B cell (primary cell): ENCODE measurements around the gene LRRN4CL.

Experiments used
- EZH2 ChIP-seq: IDR thresholded peaks from 2 replicates; pipeline ENCODE4 v1.6.1; 2012; ENCODE audit warnings: borderline replicate concordance, low read depth, mild to moderate bottlenecking, moderate library complexity, low read length; ENCODE audit not compliant: insufficient read depth, poor library complexity, severe bottlenecking
- TF ChIP-seq, protein P1 (sequence below): fragments of 200-600 bp; IDR thresholded peaks from one replicate; pipeline ENCODE4 v1.8.0; 2022; ENCODE audit warnings: antibody characterized with exemption, mild to moderate bottlenecking

DNA sequence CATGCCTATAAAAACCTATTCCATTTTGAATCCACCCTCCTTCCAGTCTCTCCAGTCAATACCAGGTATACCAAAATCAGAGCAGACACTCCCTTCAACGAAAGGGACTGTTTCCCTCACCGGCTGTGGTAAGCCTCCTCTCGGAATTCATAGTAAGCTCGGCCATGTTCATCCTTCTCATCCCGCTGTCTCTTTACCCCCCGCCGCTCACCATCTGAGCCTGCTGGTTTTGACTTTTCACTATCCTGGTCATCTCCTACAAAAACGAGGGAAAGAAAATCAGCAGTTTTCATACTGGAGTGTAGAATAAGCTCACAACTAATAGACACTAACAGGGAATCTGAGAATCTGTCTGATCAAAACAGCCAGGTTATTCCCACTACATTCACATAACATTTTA lies 34.8 kb upstream of the LRRN4CL start:
- TF ChIP-seq, protein P1, sequence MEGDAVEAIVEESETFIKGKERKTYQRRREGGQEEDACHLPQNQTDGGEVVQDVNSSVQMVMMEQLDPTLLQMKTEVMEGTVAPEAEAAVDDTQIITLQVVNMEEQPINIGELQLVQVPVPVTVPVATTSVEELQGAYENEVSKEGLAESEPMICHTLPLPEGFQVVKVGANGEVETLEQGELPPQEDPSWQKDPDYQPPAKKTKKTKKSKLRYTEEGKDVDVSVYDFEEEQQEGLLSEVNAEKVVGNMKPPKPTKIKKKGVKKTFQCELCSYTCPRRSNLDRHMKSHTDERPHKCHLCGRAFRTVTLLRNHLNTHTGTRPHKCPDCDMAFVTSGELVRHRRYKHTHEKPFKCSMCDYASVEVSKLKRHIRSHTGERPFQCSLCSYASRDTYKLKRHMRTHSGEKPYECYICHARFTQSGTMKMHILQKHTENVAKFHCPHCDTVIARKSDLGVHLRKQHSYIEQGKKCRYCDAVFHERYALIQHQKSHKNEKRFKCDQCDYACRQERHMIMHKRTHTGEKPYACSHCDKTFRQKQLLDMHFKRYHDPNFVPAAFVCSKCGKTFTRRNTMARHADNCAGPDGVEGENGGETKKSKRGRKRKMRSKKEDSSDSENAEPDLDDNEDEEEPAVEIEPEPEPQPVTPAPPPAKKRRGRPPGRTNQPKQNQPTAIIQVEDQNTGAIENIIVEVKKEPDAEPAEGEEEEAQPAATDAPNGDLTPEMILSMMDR, result no peak
- TF ChIP-seq EZH2, result no peak
